22Rv1 (cell line): Measurements from ENCODE around the gene MAN2B2.

Source experiments
- H3K27ac ChIP-seq: fragments of 450-650 bp; 2 replicates; pipeline ENCODE4 v1.5.1; 2017
- ZFX ChIP-seq: fragments of 450-650 bp; IDR thresholded peaks from 2 replicates; pipeline ENCODE4 v1.6.1; 2017; ENCODE audit warnings: antibody characterized with exemption, borderline replicate concordance
- TF ChIP-seq, protein P1 (sequence below): fragments of 450-650 bp; IDR thresholded peaks from 2 replicates; pipeline ENCODE4 v1.5.1; 2017; ENCODE audit warnings: mild to moderate bottlenecking

The MAN2B2 gene

DNA sequence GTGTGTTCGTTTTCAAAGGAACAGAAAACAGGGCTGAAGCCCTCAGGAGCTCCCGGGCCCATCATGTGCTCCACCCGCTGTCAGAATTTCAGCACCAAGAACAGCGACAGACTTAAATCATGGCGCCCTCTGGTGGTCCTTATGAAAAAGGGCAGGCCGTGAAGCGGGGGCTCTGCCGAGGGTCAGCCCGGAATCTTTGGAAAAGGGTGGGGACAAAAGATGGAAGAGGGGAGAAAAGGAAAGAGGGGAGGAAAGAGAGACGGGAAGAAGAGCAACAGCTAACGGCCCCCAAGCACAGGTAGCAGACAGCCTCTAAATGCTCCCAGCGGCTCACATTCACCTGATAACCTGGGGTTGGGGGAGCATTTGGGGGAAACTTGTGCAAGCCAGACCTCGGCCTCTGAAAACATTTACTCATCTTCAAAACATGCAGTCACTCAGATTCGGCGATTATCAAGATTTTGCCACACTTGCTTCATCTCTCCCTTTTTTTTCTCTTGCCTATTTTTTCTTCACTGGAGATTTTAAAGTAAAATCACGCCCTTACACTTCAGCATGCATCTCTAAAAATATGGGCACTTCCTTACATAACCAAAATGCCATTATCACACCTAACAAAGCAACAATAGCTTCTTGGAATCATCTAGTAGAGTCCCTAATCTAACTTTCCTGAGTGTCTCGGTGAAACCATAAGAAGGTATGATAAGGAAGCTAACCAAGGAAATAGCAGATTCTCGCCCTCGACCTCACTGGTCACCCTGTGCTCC lies 28.1 kb upstream of the MAN2B2 start:
- no peak overlapping the region for H3K27ac ChIP-seq
- TF ChIP-seq, protein P1, sequence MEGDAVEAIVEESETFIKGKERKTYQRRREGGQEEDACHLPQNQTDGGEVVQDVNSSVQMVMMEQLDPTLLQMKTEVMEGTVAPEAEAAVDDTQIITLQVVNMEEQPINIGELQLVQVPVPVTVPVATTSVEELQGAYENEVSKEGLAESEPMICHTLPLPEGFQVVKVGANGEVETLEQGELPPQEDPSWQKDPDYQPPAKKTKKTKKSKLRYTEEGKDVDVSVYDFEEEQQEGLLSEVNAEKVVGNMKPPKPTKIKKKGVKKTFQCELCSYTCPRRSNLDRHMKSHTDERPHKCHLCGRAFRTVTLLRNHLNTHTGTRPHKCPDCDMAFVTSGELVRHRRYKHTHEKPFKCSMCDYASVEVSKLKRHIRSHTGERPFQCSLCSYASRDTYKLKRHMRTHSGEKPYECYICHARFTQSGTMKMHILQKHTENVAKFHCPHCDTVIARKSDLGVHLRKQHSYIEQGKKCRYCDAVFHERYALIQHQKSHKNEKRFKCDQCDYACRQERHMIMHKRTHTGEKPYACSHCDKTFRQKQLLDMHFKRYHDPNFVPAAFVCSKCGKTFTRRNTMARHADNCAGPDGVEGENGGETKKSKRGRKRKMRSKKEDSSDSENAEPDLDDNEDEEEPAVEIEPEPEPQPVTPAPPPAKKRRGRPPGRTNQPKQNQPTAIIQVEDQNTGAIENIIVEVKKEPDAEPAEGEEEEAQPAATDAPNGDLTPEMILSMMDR, result peak; percentile 90
- no peak for TF ChIP-seq ZFX

DNA sequence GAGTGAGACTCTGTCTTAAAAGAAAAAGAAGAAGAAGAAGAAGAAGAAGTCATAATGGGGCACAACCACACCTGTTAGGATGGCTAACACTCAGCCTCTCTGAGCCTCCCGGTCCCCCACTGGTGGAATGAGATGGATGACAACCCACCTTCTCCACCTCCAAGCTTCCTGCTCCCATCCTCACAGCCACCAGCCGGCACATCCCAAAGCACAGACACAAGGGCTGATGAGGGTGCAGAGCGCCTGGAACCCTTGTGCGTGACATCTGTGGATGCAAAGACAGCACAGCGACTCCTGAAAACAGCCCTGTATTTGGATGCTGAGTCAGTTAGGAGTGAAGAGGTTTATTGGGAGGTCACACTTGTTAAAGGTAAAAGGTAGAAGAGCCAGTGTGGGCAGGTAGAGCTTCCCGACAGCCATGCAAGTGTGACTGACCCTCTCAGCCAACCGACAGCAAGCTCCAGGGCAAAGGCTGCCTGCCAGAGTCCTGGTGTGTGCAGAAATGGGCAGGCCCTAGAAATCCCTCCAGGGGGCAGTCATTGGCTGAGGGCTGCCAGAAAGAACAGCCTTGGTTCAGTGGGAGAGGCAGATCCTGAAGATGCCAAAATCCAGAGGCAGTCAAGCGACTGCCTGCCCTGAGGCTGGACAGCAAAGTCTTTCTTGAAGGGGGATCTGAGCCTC lies 26.6 kb upstream of the MAN2B2 start:
- no peak for TF ChIP-seq ZFX
- TF ChIP-seq, protein P1, result peak; percentile 74

GRCh38 chr4:6548882-6549230 lies 26.1 kb upstream of the MAN2B2 start:
- TF ChIP-seq, protein P1, result peak; percentile 39
- no peak for TF ChIP-seq ZFX
- no peak overlapping the region for H3K27ac ChIP-seq

More for the DNA sequence above, 26.6 kb upstream of the MAN2B2 start:
- H3K27ac ChIP-seq, result no peak overlapping the region

- no peak overlapping the region for H3K27ac ChIP-seq
- TF ChIP-seq, protein P1, result no peak
- no peak for TF ChIP-seq ZFX
These were observed 25.5 kb upstream of the MAN2B2 start for GRCh38 chr4:6549445-6549844.

- H3K27ac ChIP-seq, result no peak overlapping the region
- TF ChIP-seq, protein P1, result no peak
- no peak for TF ChIP-seq ZFX
These were observed 24.9 kb upstream of the MAN2B2 start for GRCh38 chr4:6549890-6550620.

DNA sequence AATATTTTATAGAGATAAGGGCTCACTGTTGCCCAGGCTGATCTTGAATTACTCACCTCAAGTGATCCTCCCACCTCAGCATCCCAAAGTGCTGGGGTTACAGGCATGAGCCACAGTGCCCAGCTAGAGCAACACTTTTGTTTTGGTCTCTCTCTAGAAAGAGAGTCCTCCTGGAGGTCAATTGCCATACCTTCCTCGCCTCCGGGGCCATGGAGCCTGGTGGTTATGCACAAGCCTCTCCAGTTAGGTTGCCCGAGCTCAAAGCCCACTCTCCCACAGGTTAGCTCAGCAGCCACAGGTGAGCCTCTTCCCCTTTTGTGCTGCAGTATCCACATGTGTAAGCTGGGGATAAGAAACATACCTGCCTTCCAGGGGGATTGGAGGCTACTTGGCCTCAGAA lies 24.2 kb upstream of the MAN2B2 start:
- TF ChIP-seq, protein P1, result no peak
- no peak for TF ChIP-seq ZFX
- H3K27ac ChIP-seq, result no peak overlapping the region

DNA sequence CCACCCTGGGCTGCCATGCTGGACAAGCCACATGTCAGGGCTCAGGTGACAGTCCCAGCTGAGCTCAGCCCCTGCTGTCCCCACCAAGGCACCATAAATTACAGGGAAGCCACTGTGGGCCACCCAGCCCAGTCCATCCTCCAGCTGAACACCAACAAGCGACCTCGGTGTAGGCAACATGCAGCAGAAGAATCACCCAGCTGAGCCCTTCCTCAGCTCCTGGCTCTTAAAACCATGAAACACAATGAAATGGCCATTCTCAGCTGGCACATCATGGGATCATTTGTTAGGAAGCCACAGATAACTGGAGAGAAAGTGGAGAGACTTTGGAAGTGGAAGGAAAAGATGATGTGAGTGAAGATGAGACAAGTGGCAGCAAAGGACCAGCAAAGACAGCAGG lies 23.3 kb upstream of the MAN2B2 start:
- TF ChIP-seq ZFX, result no peak
- TF ChIP-seq, protein P1, result no peak
- H3K27ac ChIP-seq, result no peak overlapping the region
